ENCODE results near the gene SIN3B.

SIN3B gene

DNA sequence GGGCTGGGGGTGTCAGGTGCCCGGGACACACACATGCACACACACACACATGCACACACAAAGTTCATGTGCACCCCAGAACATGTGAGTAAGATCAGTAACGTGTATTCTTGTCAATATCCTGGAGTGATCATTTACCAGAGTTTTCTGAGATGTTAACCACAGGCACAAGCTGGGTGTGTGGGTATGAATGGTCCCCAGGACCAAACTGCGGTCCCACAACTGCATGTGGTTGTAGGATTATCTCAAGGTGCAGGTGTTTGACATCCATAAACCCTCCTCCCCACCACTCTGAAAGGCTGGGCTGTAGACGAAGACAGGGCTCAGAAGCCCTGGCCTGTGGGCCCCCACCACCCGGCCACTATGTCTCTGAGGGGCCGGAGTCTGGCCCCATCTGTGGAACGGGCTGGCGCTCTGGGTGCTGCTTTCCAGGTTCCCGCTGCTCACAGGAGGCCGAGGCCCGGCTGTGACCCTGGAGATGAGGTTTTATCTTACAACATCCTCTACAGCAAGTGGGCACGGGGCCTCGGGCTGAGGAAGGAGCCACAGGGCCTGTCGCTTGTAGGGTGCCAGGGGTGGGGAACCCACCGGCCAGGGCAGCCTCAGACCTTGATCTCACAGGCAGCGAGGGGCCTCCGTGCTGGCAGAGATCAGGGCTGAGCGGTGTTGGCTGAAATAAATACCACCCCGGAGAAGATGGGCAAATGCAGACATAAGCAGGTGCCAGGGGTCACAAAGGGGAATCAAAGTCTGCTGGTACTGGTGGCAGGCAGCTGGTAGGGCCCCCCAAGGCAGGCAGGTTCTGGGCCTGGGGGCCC is 63.9 kb downstream of the SIN3B start:
- Histone ChIP-seq H4K20me1 (no peaks in the 10 kb centered on the region), H3K4me2 (peak overlapping the region; percentile 90), H3K4me3 (peak overlapping the region; percentile 32), H3K4me1 (peaks cover 93% of the 10 kb centered on the region), H3K9me3 (no peaks in the 10 kb centered on the region), H3K9ac (peak overlapping the region; percentile 94), H3K27ac (peak overlapping the region; percentile 99), H3K36me3 (0 out of 2 replicates have a peak, but pooled peaks cover 10% of the 10 kb centered on the region), H3K27me3 (no peaks in the 10 kb centered on the region)
- TF ChIP-seq Cebpa-rat (IDR thresholded peaks at IDR 0.05), result no peak

DNA sequence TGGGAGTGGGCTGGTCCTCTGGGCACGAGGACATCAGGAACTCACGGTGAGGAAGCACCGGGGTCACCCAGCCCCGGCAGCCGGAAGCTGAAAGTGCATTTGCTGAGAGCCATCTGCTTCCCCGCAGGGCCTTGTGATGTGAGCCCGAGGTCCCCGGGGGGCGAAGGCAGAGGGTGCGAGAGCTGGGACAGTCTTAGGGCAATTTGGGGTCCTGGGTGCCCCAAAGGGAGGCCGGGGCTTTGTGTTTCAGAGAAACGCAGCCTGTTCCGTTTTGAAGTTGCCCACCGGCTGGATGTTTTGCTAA is 64.4 kb downstream of the SIN3B start:
- Histone ChIP-seq H3K4me2 (peak overlapping the region; percentile 90), H3K4me3 (peak overlapping the region; percentile 32), H3K9me3 (no peaks in the 10 kb centered on the region), H3K9ac (peak overlapping the region; percentile 94), H4K20me1 (no peaks in the 10 kb centered on the region), H3K36me3 (0 out of 2 replicates have a peak, but pooled peaks cover 10% of the 10 kb centered on the region), H3K27me3 (no peaks in the 10 kb centered on the region), H3K27ac (peak overlapping the region; percentile 99), H3K4me1 (peaks cover 93% of the 10 kb centered on the region)
- no peak for TF ChIP-seq Cebpa-rat (IDR thresholded peaks at IDR 0.05)

DNA sequence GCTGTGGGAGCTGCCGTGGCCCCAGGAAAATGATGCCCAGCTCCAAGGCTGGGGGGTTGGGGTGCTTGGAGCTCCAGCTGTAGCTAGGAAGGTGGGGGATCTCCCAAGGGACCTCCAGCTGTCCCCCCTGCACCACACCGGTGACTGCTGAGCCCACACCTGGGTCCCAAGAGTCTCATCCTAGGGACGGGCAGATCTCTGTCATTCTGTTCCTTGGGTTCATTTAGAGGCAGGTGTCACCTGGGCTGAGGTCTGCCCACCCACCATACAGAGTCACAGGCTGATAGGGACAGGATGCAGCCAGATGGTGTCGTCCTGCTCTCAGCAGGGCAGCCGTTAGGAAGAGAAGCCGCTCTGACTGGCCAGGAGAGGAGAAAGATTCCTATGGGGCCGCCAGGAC is 64.9 kb downstream of the SIN3B start:
- Histone ChIP-seq H3K9me3 (no peaks in the 10 kb centered on the region), H4K20me1 (no peaks in the 10 kb centered on the region), H3K27me3 (no peaks in the 10 kb centered on the region), H3K4me3 (peak overlapping the region; percentile 32), H3K36me3 (0 out of 2 replicates have a peak, but pooled peaks cover 10% of the 10 kb centered on the region), H3K4me2 (peak overlapping the region; percentile 90), H3K4me1 (peaks cover 93% of the 10 kb centered on the region), H3K9ac (peak overlapping the region; percentile 94), H3K27ac (peak overlapping the region; percentile 99)
- TF ChIP-seq Cebpa-rat (IDR thresholded peaks at IDR 0.05), result no peak

DNA sequence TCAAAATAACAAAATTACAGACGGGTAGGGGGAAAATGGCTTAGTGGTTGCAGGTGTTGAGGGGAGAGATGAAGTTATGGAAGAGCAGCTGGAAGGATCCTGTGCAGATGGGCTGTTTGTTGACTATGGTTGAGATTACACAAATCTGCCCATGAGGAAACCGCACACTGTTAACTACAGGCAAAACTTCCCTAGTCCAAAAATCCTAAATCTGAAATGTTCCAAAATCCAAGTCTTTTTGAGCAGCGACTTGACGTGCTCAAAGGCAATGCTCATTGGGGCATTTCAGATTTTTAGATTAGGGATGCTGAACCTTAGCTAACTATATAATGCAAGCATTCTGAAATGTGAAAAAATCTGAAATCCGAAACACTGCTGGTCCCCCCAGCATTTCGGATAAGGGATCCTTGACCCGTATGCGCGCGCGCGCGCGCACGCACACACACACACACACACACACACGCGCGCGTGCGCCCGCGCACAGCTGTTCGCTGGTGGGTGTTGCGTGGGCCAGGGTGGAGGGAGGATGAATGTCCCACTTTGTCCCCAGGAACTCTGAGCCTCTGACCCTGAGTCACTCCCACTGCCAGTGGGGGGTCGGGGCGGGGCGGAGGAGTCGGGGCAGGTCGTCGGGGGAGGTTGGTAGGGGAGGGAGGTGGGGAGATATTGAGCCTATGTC is 66.4 kb downstream of the SIN3B start:
- Histone ChIP-seq H3K9me3 (no peaks in the 10 kb centered on the region), H3K27ac (peak overlapping the region; percentile 99), H3K4me3 (peak overlapping the region; percentile 69), H3K27me3 (no peaks in the 10 kb centered on the region), H3K9ac (peak overlapping the region; percentile 83), H3K4me2 (peak overlapping the region; percentile 90), H3K36me3 (0 out of 2 replicates have a peak, but pooled peaks cover 1% of the 10 kb centered on the region), H3K4me1 (peaks cover 93% of the 10 kb centered on the region), H4K20me1 (no peaks in the 10 kb centered on the region)
- TF ChIP-seq Cebpa-rat (IDR thresholded peaks at IDR 0.05), result no peak

DNA sequence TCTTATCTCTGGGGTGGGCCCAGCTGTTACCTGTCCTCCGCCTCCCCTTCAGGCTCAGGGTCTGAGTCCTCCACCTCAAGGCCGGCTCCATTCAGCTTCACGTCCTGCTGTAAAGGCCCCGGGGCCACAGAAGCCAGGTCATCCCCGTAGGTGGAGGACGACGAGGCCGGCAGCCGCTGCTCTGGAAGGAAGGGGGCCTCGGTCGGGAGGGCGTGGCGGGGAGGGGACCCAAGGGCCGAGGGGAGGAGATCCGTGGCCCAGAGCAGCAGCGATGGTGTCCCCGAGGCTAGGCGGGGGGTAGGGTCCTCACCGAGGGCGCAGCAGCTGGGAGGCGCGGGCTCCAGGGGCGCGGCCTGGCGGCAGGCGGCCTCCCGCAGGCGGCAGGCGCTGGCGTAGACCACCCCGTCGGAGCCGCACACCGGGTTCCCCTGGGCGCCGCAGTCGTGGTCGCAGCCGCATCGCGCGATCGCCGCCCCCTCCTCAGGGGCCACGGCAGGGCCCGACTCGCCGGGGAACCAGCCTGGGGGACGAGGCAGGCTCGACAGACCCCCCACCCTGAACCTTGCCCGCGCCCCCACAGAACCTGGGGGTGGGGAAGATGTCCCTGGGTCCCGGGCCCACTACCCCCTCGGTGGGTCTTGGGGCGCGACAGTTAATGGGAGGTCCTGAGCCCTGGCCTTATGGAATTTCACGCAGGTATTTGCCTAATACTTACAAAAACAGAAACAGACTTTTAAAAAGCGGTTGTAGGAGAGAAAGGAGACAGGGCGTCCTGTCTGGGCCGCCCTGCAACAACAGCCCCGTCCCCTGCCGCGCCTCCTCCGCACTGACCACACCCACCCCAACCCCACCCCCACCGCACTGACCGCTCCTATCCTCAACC is 67.2 kb downstream of the SIN3B start:
- Histone ChIP-seq H4K20me1 (no peaks in the 10 kb centered on the region), H3K36me3 (no peaks in the 10 kb centered on the region), H3K4me1 (peaks cover 93% of the 10 kb centered on the region), H3K9ac (peak overlapping the region; percentile 83), H3K27ac (peak overlapping the region; percentile 99), H3K4me3 (peak overlapping the region; percentile 69), H3K27me3 (no peaks in the 10 kb centered on the region), H3K9me3 (no peaks in the 10 kb centered on the region), H3K4me2 (peak overlapping the region; percentile 90)
- TF ChIP-seq Cebpa-rat (IDR thresholded peaks at IDR 0.05), result no peak

DNA sequence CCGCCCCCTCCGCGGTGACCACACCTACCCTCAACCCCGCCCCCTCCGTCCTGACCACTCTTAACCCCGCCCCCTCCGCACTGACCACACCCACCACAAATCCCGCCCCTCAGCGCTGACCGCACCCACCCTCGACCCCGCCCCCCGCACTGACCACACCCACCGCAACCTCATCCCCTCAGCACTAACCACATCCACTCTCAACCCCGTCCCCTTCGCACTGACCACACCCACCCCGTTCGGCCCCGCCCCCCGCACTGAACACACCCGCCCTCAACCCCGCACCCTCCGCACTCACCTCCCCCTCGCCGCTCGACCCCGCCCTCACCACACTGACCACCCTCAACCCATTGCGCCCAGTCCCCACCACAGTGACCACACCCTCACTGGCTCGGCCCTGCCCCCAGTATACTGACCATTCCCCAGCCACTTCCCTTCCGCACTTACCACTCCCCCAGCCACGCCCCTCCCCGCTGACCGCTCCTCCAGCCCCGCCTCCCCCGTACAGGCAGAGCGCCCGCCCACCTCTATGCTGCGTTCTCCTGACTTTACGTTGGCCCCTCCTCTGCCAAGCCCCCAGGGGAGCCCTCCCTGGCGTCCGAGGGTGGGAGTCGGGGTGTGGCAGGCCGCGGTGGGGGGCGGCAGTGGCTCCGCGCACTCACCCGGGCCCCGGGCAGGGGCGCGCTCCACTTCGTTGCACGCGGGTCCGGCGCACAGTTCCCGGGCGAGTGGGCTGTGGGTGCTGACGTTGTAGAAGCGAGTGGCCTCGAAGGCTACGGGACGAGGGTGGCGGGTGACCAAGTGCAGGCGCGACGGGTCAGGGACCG is 68.0 kb downstream of the SIN3B start:
- no peak for TF ChIP-seq Cebpa-rat (IDR thresholded peaks at IDR 0.05)
- no peaks in the 10 kb centered on the region for H3K27me3 ChIP-seq
- H3K9me3 ChIP-seq, result no peaks in the 10 kb centered on the region
- H3K4me3 ChIP-seq, result peak overlapping the region; percentile 74
- peak overlapping the region; percentile 97 for H3K4me2 ChIP-seq
- peak overlapping the region; percentile 77 for H3K27ac ChIP-seq
- peak overlapping the region; percentile 76 for H3K9ac ChIP-seq
- no peaks in the 10 kb centered on the region for H3K36me3 ChIP-seq
- peaks cover 88% of the 10 kb centered on the region for H3K4me1 ChIP-seq
- no peaks in the 10 kb centered on the region for H4K20me1 ChIP-seq

DNA sequence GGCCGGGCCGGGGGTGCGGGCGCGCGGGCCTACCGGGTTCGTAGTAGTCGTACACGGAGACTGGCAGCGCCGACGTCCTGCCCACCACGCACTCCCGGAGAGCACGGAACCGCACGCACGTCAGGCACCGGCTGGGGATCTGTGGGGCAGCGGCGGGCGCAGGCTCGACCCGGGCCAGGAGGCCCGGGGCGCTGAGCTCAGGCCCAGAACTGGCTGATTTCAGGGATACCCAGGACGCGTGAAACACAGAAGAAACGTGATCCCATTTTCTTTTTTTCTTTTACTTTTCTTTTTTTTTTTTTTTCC is 68.6 kb downstream of the SIN3B start:
- no peak for TF ChIP-seq Cebpa-rat (IDR thresholded peaks at IDR 0.05)
- Histone ChIP-seq H4K20me1 (no peaks in the 10 kb centered on the region), H3K4me3 (peak overlapping the region; percentile 74), H3K9me3 (no peaks in the 10 kb centered on the region), H3K27me3 (no peaks in the 10 kb centered on the region), H3K27ac (peak overlapping the region; percentile 77), H3K9ac (peak overlapping the region; percentile 76), H3K4me2 (peak overlapping the region; percentile 97), H3K36me3 (no peaks in the 10 kb centered on the region), H3K4me1 (peaks cover 86% of the 10 kb centered on the region)

DNA sequence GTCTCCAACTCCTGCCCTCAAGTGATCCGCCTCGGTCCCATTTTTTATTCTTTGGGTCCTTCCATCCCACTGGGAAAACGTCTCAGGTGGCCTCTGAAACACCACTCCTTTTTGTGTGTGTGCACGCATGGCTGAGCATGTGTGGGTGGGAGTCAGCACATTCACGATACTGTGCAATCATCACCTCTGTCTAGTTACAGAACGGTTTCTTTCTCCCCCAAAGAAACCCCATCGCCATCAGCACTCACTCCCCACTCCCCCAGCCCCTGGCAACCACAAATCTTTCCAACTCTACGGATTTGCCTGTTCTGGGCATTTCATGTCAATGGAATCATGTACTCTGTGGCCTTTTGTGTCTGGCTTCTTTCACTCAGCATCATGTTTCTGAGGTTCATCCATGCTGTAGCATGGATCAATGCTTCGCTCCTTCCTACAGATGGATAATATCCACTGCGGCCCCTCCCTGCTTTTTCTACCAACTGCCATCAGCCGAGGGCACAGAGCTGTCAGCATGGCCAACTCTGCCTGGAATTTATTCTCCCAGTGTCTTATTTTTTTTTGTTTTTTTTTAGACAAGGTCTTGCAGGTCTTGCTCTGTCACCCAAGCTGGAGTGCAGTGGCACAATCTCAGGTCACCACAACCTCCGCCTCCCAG is 69.3 kb downstream of the SIN3B start:
- no peaks in the 10 kb centered on the region for H3K27me3 ChIP-seq
- H3K4me1 ChIP-seq, result peaks cover 80% of the 10 kb centered on the region
- peak overlapping the region; percentile 74; the same call in 1 of the 2 replicates for H3K4me3 ChIP-seq
- peak overlapping the region; percentile 61 for H3K27ac ChIP-seq
- peak overlapping the region; percentile 97 for H3K4me2 ChIP-seq
- no peaks in the 10 kb centered on the region for H3K9me3 ChIP-seq
- H3K36me3 ChIP-seq, result no peaks in the 10 kb centered on the region
- H3K9ac ChIP-seq, result 0 out of 2 replicates have a peak overlapping the region, but pooled peaks have one; percentile 76
- TF ChIP-seq Cebpa-rat (IDR thresholded peaks at IDR 0.05), result no peak
- no peaks in the 10 kb centered on the region for H4K20me1 ChIP-seq

Measured in BLaER1 (cell line).